ENCODE data around the gene SOBP. TPM values are rescaled to one million over a fixed set of nuclear protein-coding genes. Genes with fewer than 3 reads are reported as not detected.
A peak's percentile ranks its signal among the peaks of the same experiment; 100 is the strongest.

SOBP gene
- total RNA-seq, 4 donors from 2014 or later, result 16.2 to 29.9 (median 19.2) TPM

GRCh38 chr6:107641071-107641470, 151.2 kb downstream of the SOBP start:
- peak; percentile 53 for ATAC-seq
- no peak for TF ChIP-seq POLR2A (IDR thresholded peaks at IDR 0.05)
- no peak for TF ChIP-seq POLR2AphosphoS5 (IDR thresholded peaks at IDR 0.05)
- no peak for TF ChIP-seq CTCF (IDR thresholded peaks at IDR 0.05)
- no peak for TF ChIP-seq EP300 (IDR thresholded peaks at IDR 0.05)
- WGBS, 2 donors (ENCODE audit: low coverage in 1 of 2), result 78 to 83% methylated on average over 1 of the region's 1 CpG
- Histone ChIP-seq H3K9me3 (no peaks in the 10 kb centered on the region), H3K4me1 (peaks cover 0 to 23% (median 14%) of the 10 kb centered on the region in 3 donors), H3K27me3 (no peaks in the 10 kb centered on the region), H3K4me3 (no peak overlapping the region), H3K27ac (peak overlapping the region in 3 of 4 donors; percentile 25 to 55 (median 33)), H3K36me3 (peaks cover 0 to 7% of the 10 kb centered on the region in 2 donors)

DNA sequence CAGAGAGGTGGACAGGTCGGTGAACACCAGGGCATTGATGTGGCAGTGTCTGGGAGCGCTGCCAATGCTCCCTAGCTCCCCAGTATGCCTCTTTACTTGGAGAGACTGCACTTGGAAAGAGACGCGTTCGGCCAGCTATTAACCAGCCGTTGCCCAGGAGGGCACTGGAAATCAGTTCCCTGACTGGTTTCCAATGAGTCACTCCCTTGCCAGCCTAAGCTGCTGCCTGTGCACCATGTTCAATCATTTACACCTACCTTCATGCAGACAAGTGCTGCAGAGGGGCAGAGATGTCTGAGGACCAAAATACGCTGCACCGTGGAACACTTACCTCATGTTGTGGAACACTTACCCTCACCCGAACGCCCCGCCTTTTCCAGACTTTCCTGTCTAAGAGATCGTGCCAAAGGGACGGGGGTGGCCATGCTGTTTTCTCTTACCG, 151.6 kb downstream of the SOBP start:
- H3K27ac ChIP-seq, result peak overlapping the region in 3 of 4 donors; percentile 25 to 55 (median 33)
- H3K36me3 ChIP-seq, result peaks cover 0 to 6% of the 10 kb centered on the region in 2 donors
- H3K4me3 ChIP-seq, result no peak overlapping the region
- 32 to 51% methylated on average over 6 to 10 of the region's 14 CpGs for WGBS, 2 donors (ENCODE audit: low coverage in 1 of 2)
- H3K4me1 ChIP-seq, result peaks cover 0 to 28% (median 14%) of the 10 kb centered on the region in 3 donors
- TF ChIP-seq POLR2A (IDR thresholded peaks at IDR 0.05) (no peak), CTCF (IDR thresholded peaks at IDR 0.05) (no peak), POLR2AphosphoS5 (IDR thresholded peaks at IDR 0.05) (no peak), EP300 (IDR thresholded peaks at IDR 0.05) (no peak)
- H3K27me3 ChIP-seq, result no peaks in the 10 kb centered on the region
- H3K9me3 ChIP-seq, result no peaks in the 10 kb centered on the region
- ATAC-seq, result no peak

- H3K27me3 ChIP-seq, result no peaks in the 10 kb centered on the region
- peak; percentile 16 for ATAC-seq
- H3K27ac ChIP-seq, result peak overlapping the region in 2 of 4 donors; percentile 25 to 33
- H3K9me3 ChIP-seq, result no peaks in the 10 kb centered on the region
- H3K4me1 ChIP-seq, result peaks cover 0 to 31% (median 14%) of the 10 kb centered on the region in 3 donors
- peaks cover 0 to 3% of the 10 kb centered on the region in 2 donors for H3K36me3 ChIP-seq
- H3K4me3 ChIP-seq, result no peak overlapping the region
- 49 to 60% methylated on average over 3 of the region's 3 CpGs for WGBS, 2 donors (ENCODE audit: low coverage in 1 of 2)
- TF ChIP-seq POLR2A (IDR thresholded peaks at IDR 0.05) (no peak), POLR2AphosphoS5 (IDR thresholded peaks at IDR 0.05) (no peak), CTCF (IDR thresholded peaks at IDR 0.05) (no peak), EP300 (IDR thresholded peaks at IDR 0.05) (no peak)
These were observed 152.4 kb downstream of the SOBP start for GRCh38 chr6:107642095-107642860.

DNA sequence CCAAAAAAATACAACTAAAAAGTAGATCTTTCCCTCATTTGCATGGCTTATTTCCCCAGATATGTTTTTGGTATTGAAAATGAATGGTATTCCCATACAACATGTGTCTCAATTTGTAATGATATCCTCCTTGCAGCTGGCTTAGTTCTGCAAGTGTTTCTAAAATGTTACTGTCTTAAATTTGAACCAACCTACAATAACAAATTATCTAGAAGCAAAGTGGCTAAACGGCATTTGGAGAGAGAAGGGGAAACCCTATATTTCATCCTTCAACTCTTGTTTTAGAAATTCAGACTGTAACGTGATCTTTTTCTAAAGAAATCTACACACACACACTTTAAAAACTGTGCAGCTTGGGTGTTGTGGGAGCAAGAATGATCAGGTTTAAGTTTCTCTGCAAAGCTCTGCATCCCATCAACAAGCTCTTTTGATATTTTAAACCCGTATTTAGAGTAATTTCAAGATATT, 153.0 kb downstream of the SOBP start:
- Histone ChIP-seq H3K27me3 (no peaks in the 10 kb centered on the region), H3K4me1 (peaks cover 0 to 31% (median 14%) of the 10 kb centered on the region in 3 donors)
- 63 to 85% methylated on average over 3 of the region's 3 CpGs for WGBS, 2 donors (ENCODE audit: low coverage in 1 of 2)

More for the DNA sequence above, 153.0 kb downstream of the SOBP start:
- Histone ChIP-seq H3K9me3 (no peaks in the 10 kb centered on the region), H3K4me3 (no peak overlapping the region), H3K27ac (no peak overlapping the region), H3K36me3 (no peaks in the 10 kb centered on the region)
- ATAC-seq, result no peak
- TF ChIP-seq POLR2AphosphoS5 (IDR thresholded peaks at IDR 0.05) (no peak), EP300 (IDR thresholded peaks at IDR 0.05) (no peak), POLR2A (IDR thresholded peaks at IDR 0.05) (no peak), CTCF (IDR thresholded peaks at IDR 0.05) (no peak)
